ENCODE results near the gene MARCHF4. TPM values are rescaled to one million over a fixed set of nuclear protein-coding genes. Genes with fewer than 3 reads are reported as not detected.

The MARCHF4 gene
- total RNA-seq, 1 experiment from 2014 or later: 14.5 TPM

- intact Hi-C loops (cut with micrococcal nuclease; ENCODE audit: unreplicated experiment): no loop called here
- DNase-seq: no peak
- no peaks in the 10 kb centered on the region for H3K27me3 ChIP-seq (ENCODE audit: insufficient read depth, low read depth)
- BruUV-seq (replicated peaks): no TSS peak
- H3K9me2 ChIP-seq (ENCODE audit: insufficient read depth): no peaks in the 10 kb centered on the region
- H3K79me2 ChIP-seq (ENCODE audit: low read depth): no peaks in the 10 kb centered on the region
- H3K9me3 ChIP-seq (ENCODE audit: insufficient read depth, low read depth): no peaks in the 10 kb centered on the region; the same call in 1 of the 2 replicates
- TF ChIP-seq CTCF (conservative IDR thresholded peaks at IDR 0.05): no peak
- no peak for TF ChIP-seq EZH2 (IDR thresholded peaks at IDR 0.05; ENCODE audit: low read depth)
- H3F3A ChIP-seq (ENCODE audit: insufficient read depth, low read depth): no peaks in the 10 kb centered on the region
- no peak overlapping the region for H3K4me3 ChIP-seq
- no peak overlapping the region for H2AFZ ChIP-seq
- no peak overlapping the region for H3K4me2 ChIP-seq
- no peaks in the 10 kb centered on the region for H3K36me3 ChIP-seq (ENCODE audit: low read depth)
- no peaks in the 10 kb centered on the region for H4K20me1 ChIP-seq (ENCODE audit: insufficient read depth)
- CTCF ChIA-PET: no interaction called here
- H3K27ac ChIP-seq: no peak overlapping the region
- no peaks in the 10 kb centered on the region for H3K4me1 ChIP-seq (replicated peaks; ENCODE audit: insufficient read depth)
- POLR2A ChIA-PET (ENCODE audit: unreplicated experiment): no interaction called here
Observed at GRCh38 chr2:216341121-216341520, 31.2 kb downstream of the MARCHF4 start.

GRCh38 chr2:216340280-216340631 is 32.0 kb downstream of the MARCHF4 start:
- H3K9me3 ChIP-seq (ENCODE audit: insufficient read depth, low read depth): no peaks in the 10 kb centered on the region; the same call in 1 of the 2 replicates
- no peak overlapping the region for H3K4me3 ChIP-seq
- no peak overlapping the region for H3K27ac ChIP-seq
- DNase-seq: no peak
- CTCF ChIA-PET: no interaction called here
- BruUV-seq (replicated peaks): no TSS peak
- no peak overlapping the region for H2AFZ ChIP-seq
- no peaks in the 10 kb centered on the region for H3K27me3 ChIP-seq (ENCODE audit: insufficient read depth, low read depth)
- H3K9me2 ChIP-seq (ENCODE audit: insufficient read depth): no peaks in the 10 kb centered on the region
- H3K4me2 ChIP-seq: no peak overlapping the region
- intact Hi-C loops (cut with micrococcal nuclease; ENCODE audit: unreplicated experiment): no loop called here
- no peaks in the 10 kb centered on the region for H3K79me2 ChIP-seq (ENCODE audit: low read depth)
- no peak for TF ChIP-seq CTCF (conservative IDR thresholded peaks at IDR 0.05)
- TF ChIP-seq EZH2 (IDR thresholded peaks at IDR 0.05; ENCODE audit: low read depth): no peak
- no peaks in the 10 kb centered on the region for H3K4me1 ChIP-seq (replicated peaks; ENCODE audit: insufficient read depth)
- no peaks in the 10 kb centered on the region for H4K20me1 ChIP-seq (ENCODE audit: insufficient read depth)
- no peaks in the 10 kb centered on the region for H3K36me3 ChIP-seq (ENCODE audit: low read depth)
- no peaks in the 10 kb centered on the region for H3F3A ChIP-seq (ENCODE audit: insufficient read depth, low read depth)
- POLR2A ChIA-PET (ENCODE audit: unreplicated experiment): no interaction called here

GRCh38 chr2:216339456-216340279 is 32.6 kb downstream of the MARCHF4 start:
- no TSS peak for BruUV-seq (replicated peaks)
- no peaks in the 10 kb centered on the region for H4K20me1 ChIP-seq (ENCODE audit: insufficient read depth)
- no peak overlapping the region for H3K4me2 ChIP-seq
- no peak overlapping the region for H3K27ac ChIP-seq
- no peaks in the 10 kb centered on the region for H3K79me2 ChIP-seq (ENCODE audit: low read depth)
- no peaks in the 10 kb centered on the region for H3K4me1 ChIP-seq (replicated peaks; ENCODE audit: insufficient read depth)
- TF ChIP-seq EZH2 (IDR thresholded peaks at IDR 0.05; ENCODE audit: low read depth): no peak
- no peak for TF ChIP-seq CTCF (conservative IDR thresholded peaks at IDR 0.05)
- no peaks in the 10 kb centered on the region; the same call in 1 of the 2 replicates for H3K9me3 ChIP-seq (ENCODE audit: insufficient read depth, low read depth)
- CTCF ChIA-PET: no interaction called here
- POLR2A ChIA-PET (ENCODE audit: unreplicated experiment): no interaction called here
- H2AFZ ChIP-seq: no peak overlapping the region
- H3F3A ChIP-seq (ENCODE audit: insufficient read depth, low read depth): no peaks in the 10 kb centered on the region
- H3K36me3 ChIP-seq (ENCODE audit: low read depth): no peaks in the 10 kb centered on the region
- DNase-seq: no peak
- H3K27me3 ChIP-seq (ENCODE audit: insufficient read depth, low read depth): no peaks in the 10 kb centered on the region
- H3K4me3 ChIP-seq: no peak overlapping the region
- no peaks in the 10 kb centered on the region for H3K9me2 ChIP-seq (ENCODE audit: insufficient read depth)
- intact Hi-C loops (cut with micrococcal nuclease; ENCODE audit: unreplicated experiment): no loop called here

Measured in PC-9 (cell line).